ENCODE measurements around the gene PIM1.

Gene PIM1

DNA sequence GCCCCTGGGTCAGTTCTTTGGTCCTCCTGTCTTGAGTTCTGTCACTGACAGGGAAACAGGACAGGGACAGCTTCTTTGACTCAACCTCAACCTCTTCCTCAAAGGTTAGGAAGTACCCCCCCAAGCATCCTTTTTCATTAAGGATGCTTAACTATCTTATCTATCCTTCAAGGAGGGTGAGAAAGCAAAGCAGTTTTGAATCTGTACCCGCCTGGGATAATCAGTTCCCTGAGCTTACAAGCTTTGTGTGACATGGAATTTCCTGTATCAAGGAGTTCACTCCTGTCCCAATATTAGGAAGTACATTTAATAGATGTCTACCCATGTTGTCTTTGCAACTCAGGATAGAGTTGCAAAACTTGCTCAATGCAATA lies 31.1 kb upstream of the PIM1 start:
- DNase-seq: no peak

- DNase-seq: no peak
These were observed 30.6 kb upstream of the PIM1 start for GRCh38 chr6:37139230-37139962.

DNA sequence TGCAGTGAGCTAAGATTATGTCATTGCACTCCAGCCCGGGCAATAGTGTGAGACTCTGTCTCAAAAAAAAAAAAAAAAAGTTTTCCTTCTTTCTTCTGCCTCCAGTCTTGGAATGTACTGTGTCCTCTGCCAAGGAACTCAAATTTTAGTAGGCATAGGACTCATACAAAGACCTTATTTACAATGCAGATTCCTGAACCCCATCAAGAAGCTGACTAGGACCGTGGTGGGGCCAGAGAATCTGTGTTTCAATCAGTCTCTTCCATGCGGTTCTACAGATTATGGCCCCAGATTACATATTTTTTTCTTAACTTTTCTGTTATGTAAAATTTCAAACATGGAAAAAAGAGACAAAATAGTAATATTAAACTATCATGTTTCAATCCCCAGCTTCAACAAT lies 29.8 kb upstream of the PIM1 start:
- DNase-seq: no peak

DNA sequence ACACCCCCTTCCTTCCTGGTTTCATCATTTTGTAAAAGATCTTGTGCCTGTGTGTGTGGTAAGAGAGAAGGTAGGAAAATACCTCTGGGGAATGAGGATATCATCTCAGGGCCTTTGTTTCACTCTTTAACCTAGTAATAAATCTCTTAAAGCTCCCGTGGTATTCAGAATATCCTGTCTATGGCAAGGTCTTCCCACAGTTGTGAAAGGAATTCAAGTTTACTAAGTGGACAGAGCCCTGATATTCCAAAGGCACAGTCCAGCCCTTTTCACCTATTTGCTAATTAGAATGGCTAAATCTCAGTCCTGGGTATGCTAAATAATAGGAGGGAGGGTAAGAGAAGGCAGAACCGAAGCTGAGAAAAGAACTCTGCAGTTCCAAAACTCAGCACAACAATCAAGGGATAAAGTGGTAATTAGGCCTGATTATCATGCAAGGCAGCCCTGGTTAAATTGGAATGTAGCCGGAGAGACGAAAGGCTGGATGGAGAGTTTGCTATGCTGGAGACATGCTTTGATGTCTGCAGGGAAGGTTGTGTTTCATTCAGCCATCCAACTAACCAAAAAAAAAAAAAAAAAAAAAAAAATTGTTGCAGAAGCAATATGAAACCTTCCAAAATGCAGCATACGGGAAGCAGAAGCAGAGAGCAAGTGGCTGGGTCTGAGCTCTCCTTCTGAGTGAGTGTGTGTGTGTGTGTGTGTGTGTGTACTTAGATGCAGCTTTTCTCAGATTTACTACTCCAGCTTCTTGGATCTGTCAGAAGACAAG lies 28.5 kb upstream of the PIM1 start:
- DNase-seq: no peak

DNA sequence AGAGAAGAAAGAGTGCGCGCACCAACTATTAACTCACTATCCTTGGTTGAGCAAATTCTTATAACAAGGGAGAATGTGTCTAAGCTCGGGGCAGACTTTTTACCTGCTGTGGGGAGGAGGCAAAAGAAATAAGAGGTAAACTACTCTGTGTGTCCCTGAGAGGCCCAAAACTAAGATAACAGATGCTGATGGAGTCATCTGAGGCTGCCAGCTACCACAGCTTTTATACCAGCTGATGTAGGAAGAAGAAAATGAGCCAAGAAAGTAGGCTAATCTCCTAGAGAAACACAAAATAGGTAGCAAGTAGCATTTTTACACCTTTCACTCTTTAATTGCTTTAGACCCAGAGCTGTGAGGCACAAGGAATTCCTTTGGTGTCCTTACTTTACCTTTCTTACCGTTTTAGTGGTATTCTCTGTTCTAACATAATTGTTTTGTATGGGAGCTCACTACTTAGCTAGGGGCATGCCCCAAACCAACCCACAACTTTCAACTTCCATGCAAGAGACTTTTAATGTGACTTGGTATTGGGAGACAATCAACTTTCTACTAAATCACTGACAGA lies 27.8 kb upstream of the PIM1 start:
- no peak for DNase-seq

- DNase-seq: no peak
These were observed 26.4 kb upstream of the PIM1 start for GRCh38 chr6:37143585-37143984.

DNA sequence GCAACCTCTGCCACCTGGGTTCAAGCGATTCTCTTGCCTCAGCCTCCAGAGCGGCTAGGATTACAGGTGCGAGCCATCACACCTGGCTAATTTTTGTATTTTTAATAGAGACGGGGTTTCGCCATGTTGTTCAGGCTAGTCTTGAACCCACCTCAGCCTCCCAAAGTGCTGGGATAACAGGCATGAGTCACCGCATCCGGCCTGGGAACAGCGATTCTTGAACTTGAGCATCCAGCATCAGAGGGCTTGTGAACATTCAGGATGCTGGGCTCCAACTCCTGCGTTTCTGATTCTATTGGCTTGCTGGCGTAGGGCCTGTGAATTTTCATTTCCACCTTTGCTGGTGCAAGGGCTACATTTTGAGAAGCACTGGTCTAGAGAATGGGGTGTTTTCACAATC lies 24.5 kb upstream of the PIM1 start:
- DNase-seq: no peak

GRCh38 chr6:37146735-37147157 lies 23.2 kb upstream of the PIM1 start:
- no peak for DNase-seq

DNA sequence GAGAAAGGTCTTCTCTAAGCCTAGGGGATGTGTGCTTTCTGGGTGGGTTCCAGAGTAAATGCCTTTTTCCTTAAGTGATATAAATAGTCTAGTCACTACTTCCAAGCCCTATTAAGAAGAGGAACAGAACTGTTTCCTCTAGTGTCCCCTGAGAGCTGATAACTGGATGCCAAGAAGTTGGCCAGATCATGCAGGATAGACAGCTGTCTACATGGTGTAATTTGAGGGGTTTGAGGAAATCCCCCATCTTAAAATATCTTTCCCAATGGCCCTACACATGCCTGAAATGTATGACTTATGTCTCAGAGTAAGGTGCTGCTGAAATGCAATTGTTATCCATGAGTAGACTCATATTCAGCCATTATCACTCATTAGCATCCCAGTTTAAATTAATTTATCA lies 20.2 kb upstream of the PIM1 start:
- DNase-seq: no peak

DNA sequence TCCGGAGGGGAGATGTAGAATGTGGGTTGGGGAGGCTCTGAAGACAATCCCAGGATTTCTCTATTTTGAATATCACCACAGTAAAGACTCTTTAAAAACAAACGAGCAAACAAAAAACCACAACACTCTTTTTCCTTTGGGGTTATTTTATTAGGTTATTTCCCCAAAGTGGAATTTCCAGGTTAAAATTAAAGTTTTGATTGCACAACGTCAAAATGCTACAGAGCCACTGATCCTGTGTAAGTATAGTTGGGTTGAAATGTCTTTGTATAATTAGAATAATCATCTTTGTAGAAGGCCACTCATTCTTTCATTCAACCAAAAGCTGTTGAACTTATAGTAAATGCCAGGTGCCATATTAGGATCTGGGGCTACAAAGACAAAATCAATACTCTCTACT lies 19.6 kb upstream of the PIM1 start:
- DNase-seq: no peak

DNA sequence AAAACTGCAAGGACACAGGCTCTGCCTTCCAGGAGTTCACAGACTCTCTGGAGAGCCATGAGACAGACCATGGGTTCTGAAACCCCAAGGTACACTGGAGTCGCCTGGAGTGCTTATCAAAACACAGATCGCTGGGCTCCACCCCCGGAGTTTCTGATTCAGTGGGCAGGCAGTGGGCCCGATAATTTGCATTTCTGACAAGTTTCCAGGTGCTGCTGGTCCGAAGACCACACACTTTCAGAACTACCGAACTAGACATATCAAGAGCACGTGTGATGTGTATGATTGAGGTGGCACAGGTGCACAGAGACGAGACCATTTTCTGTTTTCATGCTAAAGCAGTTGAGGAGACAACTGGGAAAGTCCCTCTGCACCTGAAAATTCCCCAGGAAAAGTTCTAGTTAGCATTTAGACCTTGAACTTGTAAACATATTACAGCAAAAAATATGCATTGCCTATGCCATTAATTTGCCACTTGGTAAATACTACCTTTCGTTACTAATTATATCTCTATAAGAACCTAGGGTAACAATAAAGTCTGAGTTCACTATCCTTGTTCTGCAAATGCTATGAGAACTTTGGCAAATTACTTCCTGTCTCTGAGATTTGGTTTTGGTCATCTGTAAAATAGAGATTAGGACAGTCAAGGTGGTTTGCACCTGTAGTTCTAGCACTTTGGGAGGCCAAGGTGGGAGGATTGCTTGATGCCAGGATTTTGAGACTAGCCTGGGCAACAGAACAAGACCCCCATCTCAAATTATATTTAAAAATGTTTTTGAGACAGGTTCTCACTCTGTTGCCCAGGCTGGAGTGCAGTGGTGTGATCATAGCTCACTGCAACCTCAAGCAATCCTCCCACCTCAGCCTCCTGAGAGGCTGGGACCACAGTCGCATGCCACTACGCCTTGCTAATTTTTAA lies 14.3 kb upstream of the PIM1 start:
- DNase-seq: no peak

GRCh38 chr6:37158508-37158907 lies 11.4 kb upstream of the PIM1 start:
- DNase-seq: no peak

GRCh38 chr6:37160922-37161778 lies 8.8 kb upstream of the PIM1 start:
- DNase-seq: no peak

- no peak for DNase-seq
These were observed 7.2 kb upstream of the PIM1 start for GRCh38 chr6:37162740-37163139.

DNA sequence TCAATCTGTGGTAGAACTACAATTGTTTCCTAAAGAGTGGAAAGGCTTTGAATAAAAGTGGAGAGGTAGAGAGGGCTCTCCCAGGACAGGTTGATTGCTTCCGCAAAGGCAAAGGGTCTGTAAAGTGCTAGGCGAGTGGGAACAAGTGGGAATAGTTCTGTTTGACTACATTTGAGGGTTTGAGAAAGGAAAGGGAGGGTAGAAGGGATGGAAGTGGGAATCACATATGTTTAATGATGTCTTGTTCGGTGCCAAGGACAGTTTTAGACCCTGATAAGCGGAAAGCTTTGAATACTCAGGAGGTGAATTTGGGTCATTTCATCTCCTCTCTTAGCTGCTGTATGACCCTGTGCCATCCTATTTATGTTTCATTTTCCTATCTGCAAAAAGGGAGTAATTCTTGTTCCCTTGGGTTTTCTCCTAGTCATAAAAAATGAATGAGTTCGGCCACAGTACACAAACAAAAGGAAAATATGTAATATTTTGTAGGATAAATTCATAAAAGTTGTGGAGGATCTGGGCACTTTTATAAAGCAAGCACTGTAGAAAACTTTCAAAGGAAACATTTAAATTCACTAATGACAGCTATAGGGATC lies 1.7 kb upstream of the PIM1 start:
- no peak for DNase-seq

- DNase-seq: peak; percentile 42
These were observed 999 bp upstream of the PIM1 start for GRCh38 chr6:37168811-37169495.

- DNase-seq: no peak
These were observed 585 bp downstream of the PIM1 start for GRCh38 chr6:37170273-37171200.

- DNase-seq: no peak
These were observed 1.4 kb downstream of the PIM1 start for GRCh38 chr6:37171201-37171969.
